Glutamatergic neuron (in vitro differentiated cells): ENCODE results near the gene ZNF503. TPM values are rescaled to one million over a fixed set of nuclear protein-coding genes. Genes with fewer than 3 reads are reported as not detected.

Experiments
- DNase-seq: peaks from one replicate; pipeline ENCODE4 v3.0.0; 2022
- H3K27ac Mint-ChIP-seq: one replicate; pipeline ENCODE4 v1.8.0; 2020; ENCODE audit warnings: mild to moderate bottlenecking, mixed read lengths, inconsistent platforms; ENCODE audit not compliant: unreplicated experiment
- H3K27me3 Mint-ChIP-seq: one replicate; pipeline ENCODE4 v1.8.0; 2020; ENCODE audit warnings: mild to moderate bottlenecking, moderate library complexity, mixed read lengths, inconsistent platforms; ENCODE audit not compliant: unreplicated experiment
- H3K36me3 Mint-ChIP-seq: one replicate; pipeline ENCODE4 v1.8.0; 2020; ENCODE audit warnings: mild to moderate bottlenecking, mixed read lengths, inconsistent platforms; ENCODE audit not compliant: unreplicated experiment
- H3K4me1 Mint-ChIP-seq: one replicate; pipeline ENCODE4 v1.8.0; 2020; ENCODE audit warnings: mild to moderate bottlenecking, low read depth, mixed read lengths, inconsistent platforms; ENCODE audit not compliant: unreplicated experiment
- H3K4me3 Mint-ChIP-seq: one replicate; pipeline ENCODE4 v1.8.0; 2020; ENCODE audit warnings: mild to moderate bottlenecking, mixed read lengths, inconsistent platforms; ENCODE audit not compliant: unreplicated experiment
- H3K9me3 Mint-ChIP-seq: one replicate; pipeline ENCODE4 v1.8.0; 2020; ENCODE audit warnings: mild to moderate bottlenecking, moderate library complexity, mixed read lengths, inconsistent platforms; ENCODE audit not compliant: unreplicated experiment
- CTCF ChIP-seq: fragments of 200-600 bp; sonication (generic); IDR thresholded peaks from one replicate; pipeline ENCODE4 v1.5.0; 2021; ENCODE audit not compliant: partially characterized antibody, unreplicated experiment
- total RNA-seq: library from RNA; stranded (reverse); fragmentation: NEBNext Ultra II Directional; extraction: Animal tissue kit (Norgen Biotek cat#: 25700); gene quantifications from one replicate; pipeline ENCODE4 v1.2.1, GENCODE V29; 2021; ENCODE audit not compliant: unreplicated experiment

Gene ZNF503
- total RNA-seq, 1 donor from 2014 or later = 5.6 TPM

DNA sequence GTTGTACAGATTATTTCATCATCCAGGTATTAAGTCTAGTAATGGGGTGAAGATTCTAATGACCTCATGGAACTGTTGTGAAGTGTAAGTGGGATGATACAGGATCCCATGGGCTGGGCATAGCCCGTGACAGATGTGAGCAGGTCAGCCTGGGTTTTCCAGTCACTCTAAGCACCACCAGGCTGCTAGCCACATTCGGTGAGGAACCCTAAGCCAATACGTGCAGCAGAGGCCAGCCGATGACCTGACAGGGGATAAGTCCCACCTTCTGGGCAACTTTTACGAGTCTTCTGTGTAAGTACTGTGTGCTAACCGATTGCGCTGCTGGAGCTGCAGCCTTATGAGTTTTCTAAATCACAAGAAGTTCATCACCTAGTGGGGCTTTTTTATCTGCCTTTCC, 7.3 kb downstream of the ZNF503 start:
- no peak for DNase-seq
- Mint-ChIP-seq H3K27me3 (peaks cover 25% of the 10 kb centered on the region), H3K9me3 (peaks cover 13% of the 10 kb centered on the region), H3K4me1 (peaks cover 3% of the 10 kb centered on the region), H3K27ac (no peak overlapping the region), H3K36me3 (no peaks in the 10 kb centered on the region), H3K4me3 (no peak overlapping the region)
- TF ChIP-seq CTCF = no peak

GRCh38 chr10:75392744-75393143, 8.8 kb downstream of the ZNF503 start:
- no peak for DNase-seq
- Mint-ChIP-seq H3K27me3 (peaks cover 18% of the 10 kb centered on the region), H3K4me1 (peaks cover 3% of the 10 kb centered on the region), H3K4me3 (no peak overlapping the region), H3K36me3 (no peaks in the 10 kb centered on the region), H3K9me3 (peaks cover 8% of the 10 kb centered on the region), H3K27ac (no peak overlapping the region)
- no peak for TF ChIP-seq CTCF

- Mint-ChIP-seq H3K9me3 (peaks cover 5% of the 10 kb centered on the region), H3K4me3 (no peak overlapping the region), H3K27ac (no peak overlapping the region), H3K4me1 (peaks cover 3% of the 10 kb centered on the region), H3K27me3 (peaks cover 14% of the 10 kb centered on the region), H3K36me3 (no peaks in the 10 kb centered on the region)
- DNase-seq = no peak
- no peak for TF ChIP-seq CTCF
These were observed 9.3 kb downstream of the ZNF503 start for GRCh38 chr10:75392271-75392670.

- H3K27me3 Mint-ChIP-seq = peaks cover 12% of the 10 kb centered on the region
- TF ChIP-seq CTCF = no peak
These were observed 11.4 kb downstream of the ZNF503 start for GRCh38 chr10:75390178-75390577.

DNA sequence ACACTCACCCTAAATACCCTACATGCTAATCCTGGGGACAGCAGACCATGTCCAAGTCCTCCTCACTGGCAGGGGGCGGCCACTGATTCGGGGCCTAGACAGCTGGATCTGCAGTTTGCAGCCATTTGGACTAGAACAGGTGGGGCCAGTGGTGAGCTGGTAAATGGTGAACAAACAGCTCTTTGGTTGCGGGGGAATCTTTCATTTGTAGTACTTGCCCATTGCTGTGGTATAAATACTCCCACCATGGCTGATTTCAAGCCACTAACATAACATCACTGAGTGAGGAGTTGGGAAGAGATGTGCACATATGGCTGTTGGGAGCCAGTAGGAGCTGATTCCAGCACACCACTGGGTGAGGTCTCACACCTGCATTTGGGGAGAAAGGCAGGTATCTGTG, 13.5 kb downstream of the ZNF503 start:
- H3K27ac Mint-ChIP-seq = no peak overlapping the region
- H3K27me3 Mint-ChIP-seq = no peaks in the 10 kb centered on the region
- H3K4me1 Mint-ChIP-seq = no peaks in the 10 kb centered on the region
- TF ChIP-seq CTCF = no peak
- H3K4me3 Mint-ChIP-seq = no peak overlapping the region
- peaks cover under 1% of the 10 kb centered on the region for H3K36me3 Mint-ChIP-seq
- no peaks in the 10 kb centered on the region for H3K9me3 Mint-ChIP-seq
- DNase-seq = no peak

More at GRCh38 chr10:75390178-75390577, 11.4 kb downstream of the ZNF503 start:
- Mint-ChIP-seq H3K36me3 (no peaks in the 10 kb centered on the region), H3K4me3 (no peak overlapping the region), H3K27ac (no peak overlapping the region), H3K4me1 (peaks cover 3% of the 10 kb centered on the region), H3K9me3 (peaks cover 3% of the 10 kb centered on the region)
- DNase-seq = no peak
